ENCODE results near the gene CPVL. TPM values are rescaled to one million over a fixed set of nuclear protein-coding genes. Genes with fewer than 3 reads are reported as not detected.

The CPVL gene
- total RNA-seq, 4 donors from 2014 or later, result 3.1 to 17.5 (median 11.5) TPM

GRCh38 chr7:29080803-29081202 is 65.5 kb downstream of the CPVL start:
- DNase-seq (ENCODE audit: low spot score in 2 of 2), result no peak
- Histone ChIP-seq H3K4me1 (peaks cover 0 to 7% (median 0%) of the 10 kb centered on the region in 4 donors), H3K27me3 (no peaks in the 10 kb centered on the region), H3K4me3 (no peak overlapping the region), H3K9me3 (no peaks in the 10 kb centered on the region), H3K27ac (no peak overlapping the region), H3K36me3 (no peaks in the 10 kb centered on the region)
- TF ChIP-seq POLR2A (IDR thresholded peaks at IDR 0.05) (no peak), EP300 (IDR thresholded peaks at IDR 0.05) (no peak)
- TF ChIP-seq, protein P1, sequence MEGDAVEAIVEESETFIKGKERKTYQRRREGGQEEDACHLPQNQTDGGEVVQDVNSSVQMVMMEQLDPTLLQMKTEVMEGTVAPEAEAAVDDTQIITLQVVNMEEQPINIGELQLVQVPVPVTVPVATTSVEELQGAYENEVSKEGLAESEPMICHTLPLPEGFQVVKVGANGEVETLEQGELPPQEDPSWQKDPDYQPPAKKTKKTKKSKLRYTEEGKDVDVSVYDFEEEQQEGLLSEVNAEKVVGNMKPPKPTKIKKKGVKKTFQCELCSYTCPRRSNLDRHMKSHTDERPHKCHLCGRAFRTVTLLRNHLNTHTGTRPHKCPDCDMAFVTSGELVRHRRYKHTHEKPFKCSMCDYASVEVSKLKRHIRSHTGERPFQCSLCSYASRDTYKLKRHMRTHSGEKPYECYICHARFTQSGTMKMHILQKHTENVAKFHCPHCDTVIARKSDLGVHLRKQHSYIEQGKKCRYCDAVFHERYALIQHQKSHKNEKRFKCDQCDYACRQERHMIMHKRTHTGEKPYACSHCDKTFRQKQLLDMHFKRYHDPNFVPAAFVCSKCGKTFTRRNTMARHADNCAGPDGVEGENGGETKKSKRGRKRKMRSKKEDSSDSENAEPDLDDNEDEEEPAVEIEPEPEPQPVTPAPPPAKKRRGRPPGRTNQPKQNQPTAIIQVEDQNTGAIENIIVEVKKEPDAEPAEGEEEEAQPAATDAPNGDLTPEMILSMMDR (IDR thresholded peaks at IDR 0.05), result no peak
- WGBS, 2 donors, result 70 to 77% methylated on average over 7 of the region's 7 CpGs

DNA sequence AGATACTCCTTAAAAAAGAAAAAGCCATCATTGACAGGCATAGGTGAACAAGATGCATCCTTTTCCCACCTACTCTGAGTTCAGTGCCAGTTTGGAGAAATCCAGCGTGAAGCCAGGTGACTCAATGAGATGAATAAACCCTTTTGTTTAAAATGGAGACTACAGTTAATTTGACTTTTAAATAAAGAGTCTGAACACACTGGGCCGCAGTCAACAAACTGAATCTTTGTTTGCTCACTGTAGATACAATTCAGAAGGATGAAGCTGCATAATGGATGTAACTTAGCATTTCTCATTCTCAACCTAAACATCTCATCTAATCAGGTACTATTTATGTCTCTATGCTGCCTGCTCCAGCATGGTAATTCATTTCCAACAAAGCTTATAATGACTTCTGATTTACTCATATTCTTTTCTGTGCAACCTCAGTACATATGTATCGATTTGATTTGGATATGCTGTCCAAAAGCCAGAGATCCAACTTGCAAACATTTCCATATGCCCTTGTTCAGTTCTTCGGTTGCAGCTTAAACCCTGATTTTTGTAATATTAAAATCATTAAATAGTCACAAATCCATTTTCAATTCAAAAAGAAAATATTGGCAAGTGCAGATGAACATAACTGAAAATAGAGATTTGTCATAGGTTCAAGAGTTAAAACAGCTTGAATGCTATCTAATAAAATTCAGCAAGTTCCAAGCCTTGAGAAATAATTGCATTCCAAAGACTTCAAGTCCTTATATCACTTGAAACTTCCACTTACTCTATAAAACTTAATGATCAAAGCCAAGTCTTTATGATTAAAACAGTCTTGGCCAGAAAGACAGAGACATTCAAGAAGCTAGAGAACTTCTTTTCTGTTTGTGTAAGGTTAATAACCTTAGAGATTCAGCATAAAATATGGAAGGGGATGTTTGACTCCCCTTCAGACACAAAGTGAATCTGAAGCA is 67.8 kb downstream of the CPVL start:
- H3K36me3 ChIP-seq, result no peaks in the 10 kb centered on the region
- peaks cover 0 to 7% (median 0%) of the 10 kb centered on the region in 4 donors for H3K4me1 ChIP-seq
- no peak for DNase-seq (ENCODE audit: low spot score in 2 of 2)
- no peak overlapping the region for H3K27ac ChIP-seq
- H3K9me3 ChIP-seq, result no peaks in the 10 kb centered on the region
- WGBS, 2 donors, result 72% methylated on average over 4 of the region's 4 CpGs
- H3K4me3 ChIP-seq, result no peak overlapping the region
- H3K27me3 ChIP-seq, result no peaks in the 10 kb centered on the region
- TF ChIP-seq POLR2A (IDR thresholded peaks at IDR 0.05) (no peak), EP300 (IDR thresholded peaks at IDR 0.05) (no peak)
- TF ChIP-seq, protein P1 (IDR thresholded peaks at IDR 0.05), result no peak

GRCh38 chr7:29077854-29078253 is 68.5 kb downstream of the CPVL start:
- H3K36me3 ChIP-seq, result no peaks in the 10 kb centered on the region
- WGBS, 2 donors, result 93 to 94% methylated on average over 4 of the region's 4 CpGs
- no peaks in the 10 kb centered on the region for H3K9me3 ChIP-seq
- H3K27ac ChIP-seq, result no peak overlapping the region
- H3K4me3 ChIP-seq, result no peak overlapping the region
- H3K27me3 ChIP-seq, result no peaks in the 10 kb centered on the region
- TF ChIP-seq EP300 (IDR thresholded peaks at IDR 0.05) (no peak), POLR2A (IDR thresholded peaks at IDR 0.05) (no peak)
- TF ChIP-seq, protein P1 (IDR thresholded peaks at IDR 0.05), result no peak
- DNase-seq (ENCODE audit: low spot score in 2 of 2), result no peak
- peaks cover 0 to 7% (median 0%) of the 10 kb centered on the region in 4 donors for H3K4me1 ChIP-seq

GRCh38 chr7:29077176-29077575 is 69.2 kb downstream of the CPVL start:
- Histone ChIP-seq H3K27ac (no peak overlapping the region), H3K4me1 (peaks cover 0 to 7% (median 0%) of the 10 kb centered on the region in 4 donors), H3K36me3 (no peaks in the 10 kb centered on the region), H3K27me3 (no peaks in the 10 kb centered on the region), H3K4me3 (no peak overlapping the region), H3K9me3 (no peaks in the 10 kb centered on the region)
- no peak for DNase-seq (ENCODE audit: low spot score in 2 of 2)
- TF ChIP-seq, protein P1 (IDR thresholded peaks at IDR 0.05), result no peak
- no peak for TF ChIP-seq EP300 (IDR thresholded peaks at IDR 0.05)
- no peak for TF ChIP-seq POLR2A (IDR thresholded peaks at IDR 0.05)

GRCh38 chr7:29076631-29077030 is 69.7 kb downstream of the CPVL start:
- 61 to 66% methylated on average over 5 of the region's 5 CpGs for WGBS, 2 donors
- Histone ChIP-seq H3K4me3 (no peak overlapping the region), H3K4me1 (peaks cover 0 to 7% (median 0%) of the 10 kb centered on the region in 4 donors), H3K27ac (no peak overlapping the region), H3K9me3 (no peaks in the 10 kb centered on the region), H3K36me3 (no peaks in the 10 kb centered on the region), H3K27me3 (no peaks in the 10 kb centered on the region)
- no peak for DNase-seq (ENCODE audit: low spot score in 2 of 2)
- TF ChIP-seq, protein P1 (IDR thresholded peaks at IDR 0.05), result no peak
- TF ChIP-seq POLR2A (IDR thresholded peaks at IDR 0.05) (no peak), EP300 (IDR thresholded peaks at IDR 0.05) (no peak)

Measured in tibial nerve (tissue), 4 donors.